B cell (primary cell): ENCODE measurements around the gene ZBTB17.

Experiments
- EZH2 ChIP-seq: IDR thresholded peaks from 2 replicates; pipeline ENCODE4 v1.6.1; 2012; ENCODE audit warnings: borderline replicate concordance, low read depth, mild to moderate bottlenecking, moderate library complexity, low read length; ENCODE audit not compliant: insufficient read depth, poor library complexity, severe bottlenecking
- TF ChIP-seq, protein P1 (sequence below): fragments of 200-600 bp; IDR thresholded peaks from one replicate; pipeline ENCODE4 v1.8.0; 2022; ENCODE audit warnings: antibody characterized with exemption, mild to moderate bottlenecking

DNA sequence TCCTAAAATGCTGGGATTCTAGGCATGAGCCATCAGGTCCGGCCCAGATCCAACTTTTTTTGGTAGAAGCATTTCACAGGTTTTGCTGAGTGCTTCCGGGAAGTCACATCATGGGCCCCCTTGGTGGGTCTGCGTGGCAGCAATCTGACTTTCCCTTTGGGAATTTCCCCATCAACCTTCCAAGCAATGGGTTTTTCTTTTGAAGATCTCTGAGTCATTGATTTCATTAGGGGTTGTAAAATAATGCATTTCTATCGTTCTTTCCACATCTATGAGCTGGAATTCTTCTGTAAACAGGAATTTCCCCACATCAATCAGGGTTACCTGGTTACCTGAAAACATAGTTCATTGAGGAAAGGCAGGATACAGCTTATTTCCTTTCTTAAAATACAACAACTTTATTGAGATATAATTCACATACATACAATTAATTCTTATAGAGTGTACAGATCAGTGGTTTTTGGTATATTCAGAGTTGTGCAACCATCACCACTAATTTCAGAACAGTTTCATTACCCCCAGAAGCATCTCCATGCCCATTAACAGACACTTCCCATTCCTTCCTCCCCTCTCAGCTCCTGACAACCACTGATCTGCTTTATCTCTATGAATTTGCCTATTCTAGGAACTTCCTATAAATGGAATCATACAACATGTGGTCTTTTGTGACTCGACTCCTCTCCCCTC, 9.9 kb upstream of the ZBTB17 start:
- TF ChIP-seq, protein P1, sequence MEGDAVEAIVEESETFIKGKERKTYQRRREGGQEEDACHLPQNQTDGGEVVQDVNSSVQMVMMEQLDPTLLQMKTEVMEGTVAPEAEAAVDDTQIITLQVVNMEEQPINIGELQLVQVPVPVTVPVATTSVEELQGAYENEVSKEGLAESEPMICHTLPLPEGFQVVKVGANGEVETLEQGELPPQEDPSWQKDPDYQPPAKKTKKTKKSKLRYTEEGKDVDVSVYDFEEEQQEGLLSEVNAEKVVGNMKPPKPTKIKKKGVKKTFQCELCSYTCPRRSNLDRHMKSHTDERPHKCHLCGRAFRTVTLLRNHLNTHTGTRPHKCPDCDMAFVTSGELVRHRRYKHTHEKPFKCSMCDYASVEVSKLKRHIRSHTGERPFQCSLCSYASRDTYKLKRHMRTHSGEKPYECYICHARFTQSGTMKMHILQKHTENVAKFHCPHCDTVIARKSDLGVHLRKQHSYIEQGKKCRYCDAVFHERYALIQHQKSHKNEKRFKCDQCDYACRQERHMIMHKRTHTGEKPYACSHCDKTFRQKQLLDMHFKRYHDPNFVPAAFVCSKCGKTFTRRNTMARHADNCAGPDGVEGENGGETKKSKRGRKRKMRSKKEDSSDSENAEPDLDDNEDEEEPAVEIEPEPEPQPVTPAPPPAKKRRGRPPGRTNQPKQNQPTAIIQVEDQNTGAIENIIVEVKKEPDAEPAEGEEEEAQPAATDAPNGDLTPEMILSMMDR: no peak
- no peak for TF ChIP-seq EZH2
